Measurements from ENCODE around the gene NOTCH1.

DNA sequence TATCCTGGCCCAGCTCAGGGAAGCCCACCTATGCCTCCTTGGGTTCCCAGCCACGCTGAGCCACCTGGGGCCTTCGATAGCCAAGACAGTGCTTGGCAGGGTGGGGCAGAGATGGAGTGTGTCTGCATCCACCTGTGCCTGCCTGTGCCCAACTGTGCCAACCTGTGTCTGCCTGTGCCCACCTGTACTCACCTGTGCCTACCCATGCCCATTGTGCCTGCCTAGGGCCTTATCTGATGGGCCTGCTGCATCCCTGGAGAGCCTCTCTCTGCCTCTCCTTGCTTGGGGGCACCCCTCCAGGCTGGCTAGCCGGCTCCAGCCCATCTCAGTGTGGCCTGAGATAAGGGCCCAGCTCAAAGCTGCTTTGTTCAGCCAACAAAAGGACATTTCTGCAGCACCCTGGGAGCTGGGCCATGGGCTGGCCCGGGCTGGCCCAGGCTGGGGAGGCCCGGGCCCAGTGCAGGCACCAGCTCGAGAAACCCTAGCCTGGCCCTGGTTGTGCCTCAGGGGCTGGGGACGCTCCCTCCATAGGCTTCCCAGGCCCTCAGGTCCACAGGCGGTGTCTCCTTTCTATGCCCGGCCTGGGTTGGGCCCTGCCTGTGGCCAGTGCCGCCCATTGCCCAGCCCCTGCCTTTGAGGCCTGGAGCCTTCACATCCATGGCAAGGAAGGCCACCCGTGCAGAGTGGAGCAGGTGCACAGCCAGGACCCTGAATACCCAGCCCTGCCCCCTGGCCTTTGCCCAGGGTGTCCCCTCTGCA lies 37.3 kb upstream of the NOTCH1 start:
- TF ChIP-seq, protein P1, sequence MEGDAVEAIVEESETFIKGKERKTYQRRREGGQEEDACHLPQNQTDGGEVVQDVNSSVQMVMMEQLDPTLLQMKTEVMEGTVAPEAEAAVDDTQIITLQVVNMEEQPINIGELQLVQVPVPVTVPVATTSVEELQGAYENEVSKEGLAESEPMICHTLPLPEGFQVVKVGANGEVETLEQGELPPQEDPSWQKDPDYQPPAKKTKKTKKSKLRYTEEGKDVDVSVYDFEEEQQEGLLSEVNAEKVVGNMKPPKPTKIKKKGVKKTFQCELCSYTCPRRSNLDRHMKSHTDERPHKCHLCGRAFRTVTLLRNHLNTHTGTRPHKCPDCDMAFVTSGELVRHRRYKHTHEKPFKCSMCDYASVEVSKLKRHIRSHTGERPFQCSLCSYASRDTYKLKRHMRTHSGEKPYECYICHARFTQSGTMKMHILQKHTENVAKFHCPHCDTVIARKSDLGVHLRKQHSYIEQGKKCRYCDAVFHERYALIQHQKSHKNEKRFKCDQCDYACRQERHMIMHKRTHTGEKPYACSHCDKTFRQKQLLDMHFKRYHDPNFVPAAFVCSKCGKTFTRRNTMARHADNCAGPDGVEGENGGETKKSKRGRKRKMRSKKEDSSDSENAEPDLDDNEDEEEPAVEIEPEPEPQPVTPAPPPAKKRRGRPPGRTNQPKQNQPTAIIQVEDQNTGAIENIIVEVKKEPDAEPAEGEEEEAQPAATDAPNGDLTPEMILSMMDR (IDR thresholded peaks at IDR 0.05; ENCODE audit: low read length): no peak
- no peak for TF ChIP-seq EZH2phosphoT487 (IDR thresholded peaks at IDR 0.05; ENCODE audit: low read length)
